GM19240 (cell line): ENCODE measurements around the gene PHACTR3.

Experiments used
- DNase-seq: peaks from one replicate; pipeline ENCODE4 v3.0.0; 2011; ENCODE audit warnings: low spot score; ENCODE audit not compliant: insufficient read length

PHACTR3 gene

GRCh38 chr20:59788811-59789397, 184.6 kb downstream of the PHACTR3 start:
- DNase-seq, result no peak

- no peak for DNase-seq
Observed at GRCh38 chr20:59789686-59790085, 185.3 kb downstream of the PHACTR3 start.

GRCh38 chr20:59790346-59790745, 186.0 kb downstream of the PHACTR3 start:
- DNase-seq, result no peak

GRCh38 chr20:59792300-59792699, 188.0 kb downstream of the PHACTR3 start:
- DNase-seq, result no peak

GRCh38 chr20:59794555-59794954, 190.2 kb downstream of the PHACTR3 start:
- no peak for DNase-seq

- DNase-seq, result no peak
Observed at GRCh38 chr20:59800309-59800708, 196.0 kb downstream of the PHACTR3 start.

GRCh38 chr20:59802018-59802417, 197.7 kb downstream of the PHACTR3 start:
- DNase-seq, result no peak

- no peak for DNase-seq
Observed at GRCh38 chr20:59802471-59803221, 198.3 kb downstream of the PHACTR3 start.

- no peak for DNase-seq
Observed at GRCh38 chr20:59804347-59804746, 200.0 kb downstream of the PHACTR3 start.

GRCh38 chr20:59804871-59805665, 200.7 kb downstream of the PHACTR3 start:
- DNase-seq, result no peak

- no peak for DNase-seq
Observed at GRCh38 chr20:59805786-59806577, 201.6 kb downstream of the PHACTR3 start.

GRCh38 chr20:59806578-59806975, 202.2 kb downstream of the PHACTR3 start:
- DNase-seq, result no peak

GRCh38 chr20:59807909-59808728, 203.8 kb downstream of the PHACTR3 start:
- no peak for DNase-seq

GRCh38 chr20:59808729-59809381, 204.5 kb downstream of the PHACTR3 start:
- no peak for DNase-seq

GRCh38 chr20:59809630-59810448, 205.5 kb downstream of the PHACTR3 start:
- DNase-seq, result no peak

- no peak for DNase-seq
Observed at GRCh38 chr20:59810449-59811187, 206.3 kb downstream of the PHACTR3 start.

- DNase-seq, result no peak
Observed at GRCh38 chr20:59811681-59812171, 207.4 kb downstream of the PHACTR3 start.
